WERI-Rb-1 (cell line): Measurements from ENCODE around the gene HMG20B.

ENCODE experiments used
- DNase-seq: peaks from one replicate; pipeline ENCODE4 v3.0.0-alpha.2; 2020
- H3K27ac ChIP-seq: fragments of 250-450 bp; sonication (Bioruptor Pico); 2 replicates; pipeline ENCODE4 v1.5.1; 2020; ENCODE audit warnings: mild to moderate bottlenecking, moderate library complexity
- H3K27me3 ChIP-seq: fragments of 250-450 bp; sonication (Bioruptor Pico); 2 replicates; pipeline ENCODE4 v1.5.1; 2021; ENCODE audit warnings: mild to moderate bottlenecking, low read depth, moderate library complexity; ENCODE audit not compliant: insufficient read depth, severe bottlenecking
- H3K36me3 ChIP-seq: fragments of 250-450 bp; sonication (Bioruptor Pico); 2 replicates; pipeline ENCODE4 v1.5.1; 2020; ENCODE audit warnings: mild to moderate bottlenecking, moderate library complexity
- H3K4me3 ChIP-seq: 2 replicates; pipeline ENCODE4 v1.5.1; 2011; ENCODE audit warnings: low read depth, mild to moderate bottlenecking, control low read depth, low read length
- H3K9me3 ChIP-seq: fragments of 250-450 bp; sonication (Bioruptor Pico); 2 replicates; pipeline ENCODE4 v1.5.1; 2021; ENCODE audit warnings: mild to moderate bottlenecking, moderate library complexity; ENCODE audit not compliant: severe bottlenecking
- CTCF ChIP-seq: IDR thresholded peaks from 2 replicates; pipeline ENCODE4 v1.5.1; 2011; ENCODE audit warnings: low read depth, mild to moderate bottlenecking, control low read depth, inconsistent platforms, low read length

The HMG20B gene

GRCh38 chr19:3532154-3532786 is 40.5 kb upstream of the HMG20B start:
- Histone ChIP-seq H3K4me3 (no peak overlapping the region), H3K27me3 (no peaks in the 10 kb centered on the region), H3K36me3 (peaks cover 74% of the 10 kb centered on the region), H3K27ac (no peak overlapping the region), H3K9me3 (no peaks in the 10 kb centered on the region)
- no peak for DNase-seq
- no peak for TF ChIP-seq CTCF

- Histone ChIP-seq H3K4me3 (no peak overlapping the region), H3K36me3 (peaks cover 72% of the 10 kb centered on the region), H3K27me3 (no peaks in the 10 kb centered on the region), H3K27ac (no peak overlapping the region), H3K9me3 (no peaks in the 10 kb centered on the region)
- no peak for DNase-seq
- no peak for TF ChIP-seq CTCF
Observed at GRCh38 chr19:3533033-3533432, 39.7 kb upstream of the HMG20B start.

DNA sequence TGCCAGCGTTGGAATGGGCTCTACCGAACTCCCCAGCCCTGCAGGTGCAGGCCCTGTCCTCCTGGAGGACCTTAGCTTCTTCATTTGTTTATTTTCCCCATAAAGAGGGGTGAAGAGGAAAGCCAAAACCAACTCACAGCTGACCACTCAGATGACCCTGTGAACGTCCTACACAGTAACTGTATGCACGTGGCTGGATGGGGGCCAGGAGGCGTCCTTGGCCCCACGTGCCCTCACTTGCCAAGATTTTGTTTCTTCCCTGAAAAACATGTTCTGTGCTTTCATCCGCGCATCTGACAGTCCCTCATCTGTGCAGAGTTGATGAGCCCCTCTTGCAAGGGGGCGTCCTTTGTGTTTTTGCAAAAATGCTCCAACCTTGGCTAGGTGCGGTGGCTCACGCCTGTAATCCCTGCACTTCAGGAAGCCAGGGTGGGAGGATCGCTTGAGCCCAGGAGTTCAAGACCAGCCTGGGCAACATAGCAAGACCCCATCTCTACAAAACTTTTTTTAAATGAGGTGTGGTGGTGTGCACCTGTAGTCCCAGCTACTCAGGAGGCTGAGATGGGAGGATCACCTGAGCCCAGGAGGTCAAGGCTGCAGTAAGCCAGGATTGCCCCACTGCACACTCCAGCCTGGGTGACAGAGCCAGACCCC is 39.1 kb upstream of the HMG20B start:
- no peaks in the 10 kb centered on the region for H3K9me3 ChIP-seq
- no peak overlapping the region for H3K27ac ChIP-seq
- no peak for TF ChIP-seq CTCF
- H3K4me3 ChIP-seq, result no peak overlapping the region
- no peaks in the 10 kb centered on the region for H3K27me3 ChIP-seq
- H3K36me3 ChIP-seq, result peaks cover 72% of the 10 kb centered on the region
- no peak for DNase-seq

- no peak overlapping the region for H3K27ac ChIP-seq
- H3K27me3 ChIP-seq, result no peaks in the 10 kb centered on the region
- peaks cover 76% of the 10 kb centered on the region for H3K36me3 ChIP-seq
- no peak for DNase-seq
- no peaks in the 10 kb centered on the region for H3K9me3 ChIP-seq
- TF ChIP-seq CTCF, result no peak
- no peak overlapping the region for H3K4me3 ChIP-seq
Observed at GRCh38 chr19:3534375-3535234, 38.1 kb upstream of the HMG20B start.

DNA sequence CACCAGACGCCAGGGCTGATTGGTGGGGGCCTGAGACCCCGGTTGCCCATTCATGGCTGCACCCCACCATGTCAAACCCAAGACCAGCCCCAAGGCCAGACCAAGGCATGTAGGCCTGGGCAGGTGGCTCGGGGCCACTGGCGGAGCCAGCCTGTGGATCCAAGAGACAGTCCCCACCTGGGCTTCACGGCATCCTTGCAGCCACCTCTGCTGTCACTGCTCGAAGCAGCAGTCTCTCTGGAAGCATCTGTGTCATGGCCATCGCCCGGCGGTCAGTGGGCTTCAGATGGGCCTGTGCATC is 37.6 kb upstream of the HMG20B start:
- TF ChIP-seq CTCF, result no peak
- H3K36me3 ChIP-seq, result peaks cover 78% of the 10 kb centered on the region
- no peak overlapping the region for H3K27ac ChIP-seq
- DNase-seq, result no peak
- H3K4me3 ChIP-seq, result no peak overlapping the region
- H3K9me3 ChIP-seq, result no peaks in the 10 kb centered on the region
- no peaks in the 10 kb centered on the region for H3K27me3 ChIP-seq
